C4-2B (cell line): ENCODE data around the gene ESR2.
"Not testable (repeated sequence)": the region's sequence is repeated elsewhere in the genome, so short reads cannot be mapped to it uniquely, and the experiment has no call there.

Source experiments
- H3K27ac ChIP-seq: fragments of 450-650 bp; 2 replicates; pipeline ENCODE4 v1.5.1; 2017
- ZFX ChIP-seq: fragments of 450-650 bp; IDR thresholded peaks from 2 replicates; pipeline ENCODE4 v1.6.1; 2017
- TF ChIP-seq, protein P1 (sequence below): fragments of 450-650 bp; conservative IDR thresholded peaks from 2 replicates; pipeline ENCODE4 v1.5.1; 2017; ENCODE audit warnings: mild to moderate bottlenecking

Gene ESR2

DNA sequence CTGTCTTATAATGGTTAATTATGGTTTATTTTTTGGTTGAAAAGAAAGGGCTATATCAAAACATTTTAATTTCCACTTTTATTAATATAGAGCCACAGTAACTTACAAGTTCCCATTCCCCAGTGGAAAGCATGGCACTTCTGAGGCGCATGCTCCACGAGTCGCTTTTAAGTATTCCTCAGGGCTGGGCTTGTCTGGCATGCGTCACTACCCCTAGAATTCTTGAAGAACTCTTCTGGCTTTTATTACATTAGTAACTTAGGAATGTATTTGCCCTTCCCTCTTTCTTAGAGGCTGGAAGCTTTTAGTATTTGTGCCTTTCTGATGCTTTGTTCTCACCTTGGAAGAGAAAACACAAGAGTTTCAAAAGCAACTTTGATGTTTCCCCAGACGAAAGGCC, 81.1 kb downstream of the ESR2 start:
- no peak overlapping the region; the same call in 1 of the 2 replicates for H3K27ac ChIP-seq

DNA sequence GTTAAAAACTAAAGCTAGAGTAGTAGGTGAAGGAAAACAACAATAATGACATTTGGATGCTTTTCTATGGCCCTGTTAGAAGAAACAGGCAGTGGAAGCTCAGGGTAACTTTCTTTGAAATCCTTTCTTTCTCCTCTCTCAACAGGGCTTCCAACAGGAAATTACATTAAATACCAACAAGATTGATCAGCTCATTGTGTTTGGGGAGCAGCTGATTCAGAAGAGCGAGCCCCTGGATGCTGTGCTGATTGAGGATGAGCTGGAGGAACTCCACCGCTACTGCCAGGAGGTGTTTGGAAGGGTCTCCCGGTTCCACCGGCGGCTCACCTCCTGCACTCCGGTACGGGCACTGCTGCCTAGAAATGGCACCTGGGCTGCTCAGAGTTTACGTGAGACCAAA, 81.5 kb downstream of the ESR2 start:
- H3K27ac ChIP-seq = no peak overlapping the region; the same call in 1 of the 2 replicates

More for the DNA sequence above, 81.1 kb downstream of the ESR2 start:
- TF ChIP-seq ZFX = no peak
- TF ChIP-seq, protein P1, sequence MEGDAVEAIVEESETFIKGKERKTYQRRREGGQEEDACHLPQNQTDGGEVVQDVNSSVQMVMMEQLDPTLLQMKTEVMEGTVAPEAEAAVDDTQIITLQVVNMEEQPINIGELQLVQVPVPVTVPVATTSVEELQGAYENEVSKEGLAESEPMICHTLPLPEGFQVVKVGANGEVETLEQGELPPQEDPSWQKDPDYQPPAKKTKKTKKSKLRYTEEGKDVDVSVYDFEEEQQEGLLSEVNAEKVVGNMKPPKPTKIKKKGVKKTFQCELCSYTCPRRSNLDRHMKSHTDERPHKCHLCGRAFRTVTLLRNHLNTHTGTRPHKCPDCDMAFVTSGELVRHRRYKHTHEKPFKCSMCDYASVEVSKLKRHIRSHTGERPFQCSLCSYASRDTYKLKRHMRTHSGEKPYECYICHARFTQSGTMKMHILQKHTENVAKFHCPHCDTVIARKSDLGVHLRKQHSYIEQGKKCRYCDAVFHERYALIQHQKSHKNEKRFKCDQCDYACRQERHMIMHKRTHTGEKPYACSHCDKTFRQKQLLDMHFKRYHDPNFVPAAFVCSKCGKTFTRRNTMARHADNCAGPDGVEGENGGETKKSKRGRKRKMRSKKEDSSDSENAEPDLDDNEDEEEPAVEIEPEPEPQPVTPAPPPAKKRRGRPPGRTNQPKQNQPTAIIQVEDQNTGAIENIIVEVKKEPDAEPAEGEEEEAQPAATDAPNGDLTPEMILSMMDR = no peak

DNA sequence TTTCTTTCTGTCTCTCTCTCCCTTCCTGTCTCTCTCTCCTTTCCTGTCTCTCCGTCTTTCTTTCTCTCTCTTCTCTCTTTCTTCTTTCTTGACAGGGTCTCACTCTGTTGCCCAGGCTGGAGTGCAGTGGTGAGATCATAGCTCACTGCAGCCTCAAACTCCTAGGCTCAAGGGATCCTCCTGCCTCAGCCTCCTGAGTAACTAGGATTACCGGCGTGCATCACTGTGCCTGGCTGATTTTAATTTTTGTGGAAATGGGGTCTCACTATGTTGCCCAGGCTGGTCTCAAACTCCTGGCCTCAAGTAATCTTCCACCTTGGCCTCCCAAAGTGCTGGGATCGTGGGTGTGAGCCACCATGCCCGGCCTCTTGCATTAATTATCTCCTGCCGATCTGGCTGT, 83.3 kb downstream of the ESR2 start:
- H3K27ac ChIP-seq = not testable (repeated sequence)

More for the DNA sequence above, 81.5 kb downstream of the ESR2 start:
- TF ChIP-seq, protein P1 = no peak
- TF ChIP-seq ZFX = no peak

DNA sequence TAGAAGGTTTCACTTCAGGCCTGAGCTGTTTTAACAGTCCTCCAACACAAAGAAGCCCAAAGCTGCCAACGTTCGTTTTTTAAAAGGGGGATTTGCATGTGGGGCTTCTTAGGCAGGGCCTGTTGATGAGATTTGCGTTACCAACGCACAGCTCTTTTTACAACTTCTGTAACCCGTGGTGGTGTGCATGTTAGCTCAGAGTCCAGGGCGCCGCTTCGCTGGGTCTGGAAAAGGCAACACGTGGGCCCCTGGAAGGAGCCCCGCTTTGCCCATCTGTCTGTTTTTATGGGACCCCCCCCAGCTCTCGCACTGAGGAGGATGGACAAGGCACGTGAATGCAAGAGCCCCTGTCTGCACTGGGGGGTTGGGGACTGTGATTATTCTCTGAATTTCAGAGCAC, 84.0 kb downstream of the ESR2 start:
- TF ChIP-seq ZFX = no peak
- TF ChIP-seq, protein P1 = no peak

DNA sequence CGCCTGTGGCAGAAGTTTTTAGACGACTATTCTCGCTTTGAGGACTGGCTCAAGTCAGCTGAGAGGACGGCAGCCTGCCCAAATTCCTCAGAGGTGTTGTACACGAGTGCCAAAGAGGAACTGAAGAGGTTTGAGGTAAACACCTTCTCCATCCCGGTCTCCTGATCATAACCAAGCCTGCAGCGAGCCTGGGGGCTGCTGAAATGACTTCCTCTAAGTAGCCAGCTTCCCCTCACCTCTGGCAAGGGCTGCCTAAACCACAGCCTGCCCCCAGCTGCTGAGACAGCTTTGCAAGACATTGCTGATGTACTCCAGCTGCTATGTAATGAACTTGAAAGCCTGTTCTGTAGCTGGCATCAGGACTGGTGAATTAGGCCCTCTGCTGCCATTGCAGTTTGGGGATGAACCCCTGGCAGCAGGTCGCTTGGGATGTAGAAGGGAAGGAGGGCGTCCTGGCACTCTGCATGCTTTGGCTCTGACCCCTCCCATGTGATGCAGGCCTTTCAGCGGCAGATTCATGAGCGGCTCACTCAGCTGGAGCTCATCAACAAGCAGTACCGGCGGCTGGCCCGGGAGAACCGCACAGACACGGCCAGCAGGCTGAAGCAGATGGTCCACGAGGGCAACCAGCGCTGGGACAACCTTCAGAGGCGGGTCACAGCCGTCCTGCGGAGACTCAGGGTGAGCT, 84.6 kb downstream of the ESR2 start:
- TF ChIP-seq, protein P1 = no peak
- TF ChIP-seq ZFX = no peak
- H3K27ac ChIP-seq = no peak overlapping the region

More for the DNA sequence above, 84.0 kb downstream of the ESR2 start:
- H3K27ac ChIP-seq = no peak overlapping the region

DNA sequence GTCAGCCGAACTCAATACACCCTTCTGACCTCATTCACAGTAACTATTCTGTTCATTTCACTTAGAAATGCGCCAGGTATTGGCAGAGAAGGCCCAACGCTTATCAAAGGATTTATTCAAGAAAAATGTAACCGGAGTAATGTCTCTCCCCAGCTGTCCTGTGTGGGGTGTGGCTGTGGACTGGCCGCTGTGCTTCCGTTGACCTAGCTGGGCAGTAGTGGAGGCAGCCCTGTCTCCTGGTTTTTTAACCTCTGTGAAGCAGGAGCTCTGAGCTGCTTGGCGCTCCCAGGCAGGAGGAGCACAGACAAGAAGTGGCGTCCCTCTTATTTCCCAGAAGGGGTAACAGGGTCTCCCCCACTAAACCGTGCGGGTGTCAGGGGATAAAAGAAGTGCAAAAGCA, 85.2 kb downstream of the ESR2 start:
- no peak for TF ChIP-seq ZFX
- TF ChIP-seq, protein P1 = no peak
- no peak overlapping the region for H3K27ac ChIP-seq

DNA sequence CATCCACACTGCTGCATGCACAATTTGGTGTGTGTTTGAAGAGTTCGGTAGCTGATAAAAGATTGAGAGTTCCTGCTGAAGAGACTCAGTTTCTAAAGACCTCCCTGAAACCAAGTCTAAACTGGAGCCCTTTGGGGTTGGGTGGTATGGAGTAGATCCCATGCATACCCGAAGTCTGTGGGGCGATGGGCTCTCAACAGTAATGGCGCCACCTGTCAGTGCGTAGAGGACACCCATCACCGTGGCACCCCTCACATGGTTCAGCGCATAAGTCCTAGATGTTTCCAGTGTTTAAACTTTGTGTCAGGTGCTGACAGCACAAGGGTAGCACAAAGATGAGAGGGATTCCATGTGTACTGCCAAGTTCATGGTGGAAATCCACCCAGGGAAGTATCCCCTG, 85.9 kb downstream of the ESR2 start:
- TF ChIP-seq, protein P1 = no peak
- no peak for TF ChIP-seq ZFX
- no peak overlapping the region for H3K27ac ChIP-seq
